Heart left ventricle (tissue), 16 donors: ENCODE data around the gene ZPBP. TPM values are rescaled to one million over a fixed set of nuclear protein-coding genes. Genes with fewer than 3 reads are reported as not detected.
A peak's percentile ranks its signal among the peaks of the same experiment; 100 is the strongest.

Experiments used
- ATAC-seq, 4 donors: fragments of 200-7000 bp; cut with Tn5 transposase; one replicate each; pipeline ENCODE4 v1.9.1; 2020 to 2022; ENCODE audit warnings: moderate library complexity in 4 of 4, mild to moderate bottlenecking in 3 of 4, moderate number of reproducible peaks in 1 of 4
- DNase-seq, 5 donors: peaks; one replicate each; pipeline ENCODE4 v3.0.0-alpha.2; 2020
- H3K27ac ChIP-seq, 12 donors: fragments of 200-600 bp; sonication (generic) in 4 of 12; one replicate each; pipeline versions ENCODE4 v1.5.0 to v1.8.0; 2016 to 2022; ENCODE audit warnings: mild to moderate bottlenecking in 2 of 12
- H3K27me3 ChIP-seq, 9 donors: fragments of 200-600 bp; sonication (generic) in 2 of 9; one replicate each; pipeline versions ENCODE4 v1.5.1 to v1.8.0; 2016 to 2022; ENCODE audit warnings: mild to moderate bottlenecking in 3 of 9
- H3K36me3 ChIP-seq, 9 donors: fragments of 200-600 bp; sonication (generic) in 2 of 9; one replicate each; pipeline versions ENCODE4 v1.5.0 to v1.8.0; 2018 to 2022; ENCODE audit warnings: mild to moderate bottlenecking in 2 of 9
- H3K4me1 ChIP-seq, 12 donors: fragments of 200-600 bp; sonication (generic) in 4 of 12; one replicate each; pipeline versions ENCODE4 v1.5.0 to v1.8.0; 2016 to 2022; ENCODE audit warnings: mild to moderate bottlenecking in 3 of 12
- H3K4me3 ChIP-seq, 12 donors: fragments of 200-600 bp; sonication (generic) in 4 of 12; one replicate each; pipeline versions ENCODE4 v1.5.0 to v1.8.0; 2017 to 2022; ENCODE audit warnings: mild to moderate bottlenecking in 9 of 12, moderate library complexity in 4 of 12
- H3K9me3 ChIP-seq, 12 donors: fragments of 200-600 bp; sonication (generic) in 4 of 12; one replicate each; pipeline versions ENCODE4 v1.5.0 to v1.8.0; 2016 to 2022; ENCODE audit warnings: mild to moderate bottlenecking in 1 of 12
- POLR2A ChIP-seq, 2 donors: fragments of 450-650 bp; IDR thresholded peaks; one replicate each; pipeline ENCODE4 v1.6.1; 2017; ENCODE audit warnings: antibody characterized with exemption in 2 of 2, mild to moderate bottlenecking in 2 of 2, moderate library complexity in 2 of 2
- WGBS, 4 donors: extraction: QIAGEN DNeasy Blood & Tissue Kit in 2 of 4; methylation state at CpG; one replicate each; pipeline versions ENCODE4 v1.1.5 to v1.1.7; 2013 to 2018; 5-methylcytosine and 5-hydroxymethylcytosine counted together
- intact Hi-C, 10 donors: fragments of 100-400 bp; cut with DNase I; formaldehyde crosslinking; loops; one replicate each; pipeline versions ENCODE4 v1.11.1 to v1.14.2; 2022
- polyA plus RNA-seq, 2 donors: library from polyadenylated mRNA; stranded (reverse); fragments of 200-250 nt; gene quantifications; one replicate each; pipeline ENCODE4 v1.2.3, GENCODE V29; 2013
- total RNA-seq, 9 donors: library from RNA; depleted of rRNA in 2 of 9; stranded (reverse); fragments of >200 nt in 2 of 9; fragmentation: NEBNext Ultra II Directional in 3 of 9; extraction: Animal tissue kit (Norgen Biotek cat#: 25700) in 3 of 9; gene quantifications; one replicate each; pipeline versions ENCODE4 v1.1.0 to v1.2.4, GENCODE V29; 2016 to 2023
- TF ChIP-seq, protein P1 (sequence below), 12 donors: fragments of 200-600 bp; sonication (generic) in 4 of 12; IDR thresholded peaks; one replicate each; pipeline versions ENCODE4 v1.5.0 to v1.8.0; 2018 to 2022; ENCODE audit warnings: antibody characterized with exemption in 12 of 12, mild to moderate bottlenecking in 5 of 12
- donor health status: ischemic (EF 13 %, LVEDD 7.1; RV severe dilation, severe dysfunction).
- donor health status: healthy with polysubstance abuse.
- donor health status: DM: no; HTN: yes; CAD: no.
- donor health status: DM: no; HTN: no; CAD: no.
- donor health status: ischemic (EF 25% LVEDD 6.9; RV normal size, moderate dysfunction).
- donor health status: ischemic (EF 25% LVEDD 5.7; RV mildly dilated, moderate dysfunction).
- donor health status: healthy.
- donor health status: DM: yes; HTN: yes; CAD: no.
- donor health status: ischemic (EF 35%, LVEDD 5.7; RV mildly dilated, moderate dysfunction).
- donor health status: nonischemic (EF 11% LVEDD 7.7; RV severe dilation, severe dysfunction).
- donor health status: DM: yes; HTN: yes; CAD: no.
- donor health status: PGD.
- donor health status: ischemic (EF 29% LVEDD 5.4; RV normal size, mild dysfunction).
- donor health status: nonischemic (EF 23%, LVEDD 6.1; RV moderate dilation, normal function).

ZPBP gene
- total and polyA plus RNA-seq, 11 donors, result not detected

DNA sequence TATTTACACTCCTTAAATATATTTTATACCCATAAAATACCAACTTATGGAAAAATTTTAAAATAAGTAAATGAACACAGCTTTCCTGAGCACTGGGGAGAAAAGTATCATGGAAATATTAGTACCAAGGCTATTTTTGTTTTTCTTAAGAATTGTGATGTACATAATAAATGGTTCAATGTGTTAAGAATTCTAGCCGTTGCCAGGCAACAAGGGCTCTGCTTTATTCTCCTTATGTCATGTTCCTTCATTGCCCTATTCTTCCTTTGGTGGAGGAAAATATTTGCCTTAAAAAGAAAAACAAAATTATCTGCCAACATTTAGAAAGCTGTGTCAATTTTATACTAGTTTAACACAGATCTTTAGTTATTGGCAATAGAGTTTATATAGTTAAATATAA is 2.6 kb upstream of the ZPBP start:
- intact Hi-C loops, result loop anchor here in 2 of 10 donors (10.0 kb wide), 2 partner anchors 579 to 1269 kb away; no protein-coding TSS in a partner anchor
- no peak for ATAC-seq

DNA sequence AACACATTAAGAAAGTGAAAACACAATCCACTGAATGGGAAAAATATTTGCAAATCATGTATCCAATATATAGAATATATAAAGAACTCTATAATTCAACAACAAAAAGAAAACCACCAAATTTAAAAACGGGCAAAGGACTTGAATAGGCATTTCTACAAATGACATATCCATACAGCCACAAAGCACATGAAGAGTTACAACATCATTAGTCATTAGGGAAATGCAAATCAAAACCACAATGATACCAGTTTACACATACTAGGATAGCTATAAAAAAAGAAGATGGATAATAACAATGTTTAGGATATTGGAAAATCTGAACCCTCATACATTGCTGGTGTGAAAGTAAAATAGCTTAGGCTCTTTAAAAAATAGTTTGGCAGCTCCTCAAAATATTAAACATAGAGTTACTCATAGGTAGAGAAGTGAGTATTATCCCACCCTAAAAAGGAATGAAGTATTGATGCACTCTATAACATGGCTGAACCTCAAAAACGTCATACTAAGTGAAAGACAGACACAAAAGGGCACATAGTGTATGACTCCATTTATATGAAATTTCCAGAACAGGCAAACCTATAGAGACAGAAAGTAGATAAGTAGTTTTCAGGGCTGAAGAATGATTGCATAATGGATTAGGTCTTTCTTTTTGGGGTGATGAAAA is 4.5 kb downstream of the ZPBP start:
- WGBS, 4 donors, result 0 to 2% (median 0%) methylated on average over 2 of the region's 2 CpGs
- Histone ChIP-seq H3K27me3 (peaks cover 0 to 11% (median 0%) of the 10 kb centered on the region in 9 donors), H3K36me3 (no peaks in the 10 kb centered on the region), H3K9me3 (peaks cover 0 to 10% (median 0%) of the 10 kb centered on the region in 12 donors), H3K4me1 (peaks cover 0 to 8% (median 0%) of the 10 kb centered on the region in 12 donors), H3K27ac (no peak overlapping the region), H3K4me3 (no peak overlapping the region)
- intact Hi-C loops, result no loop called here
- DNase-seq (no peak), ATAC-seq (no peak)
- no peak for TF ChIP-seq POLR2A (IDR thresholded peaks at IDR 0.05)
- TF ChIP-seq, protein P1, sequence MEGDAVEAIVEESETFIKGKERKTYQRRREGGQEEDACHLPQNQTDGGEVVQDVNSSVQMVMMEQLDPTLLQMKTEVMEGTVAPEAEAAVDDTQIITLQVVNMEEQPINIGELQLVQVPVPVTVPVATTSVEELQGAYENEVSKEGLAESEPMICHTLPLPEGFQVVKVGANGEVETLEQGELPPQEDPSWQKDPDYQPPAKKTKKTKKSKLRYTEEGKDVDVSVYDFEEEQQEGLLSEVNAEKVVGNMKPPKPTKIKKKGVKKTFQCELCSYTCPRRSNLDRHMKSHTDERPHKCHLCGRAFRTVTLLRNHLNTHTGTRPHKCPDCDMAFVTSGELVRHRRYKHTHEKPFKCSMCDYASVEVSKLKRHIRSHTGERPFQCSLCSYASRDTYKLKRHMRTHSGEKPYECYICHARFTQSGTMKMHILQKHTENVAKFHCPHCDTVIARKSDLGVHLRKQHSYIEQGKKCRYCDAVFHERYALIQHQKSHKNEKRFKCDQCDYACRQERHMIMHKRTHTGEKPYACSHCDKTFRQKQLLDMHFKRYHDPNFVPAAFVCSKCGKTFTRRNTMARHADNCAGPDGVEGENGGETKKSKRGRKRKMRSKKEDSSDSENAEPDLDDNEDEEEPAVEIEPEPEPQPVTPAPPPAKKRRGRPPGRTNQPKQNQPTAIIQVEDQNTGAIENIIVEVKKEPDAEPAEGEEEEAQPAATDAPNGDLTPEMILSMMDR (IDR thresholded peaks at IDR 0.05), result no peak

More for the DNA sequence above, 2.6 kb upstream of the ZPBP start:
- no peak overlapping the region for H3K27ac ChIP-seq
- H3K36me3 ChIP-seq, result no peaks in the 10 kb centered on the region
- H3K27me3 ChIP-seq, result peaks cover 0 to 35% (median 3%) of the 10 kb centered on the region in 9 donors
- TF ChIP-seq POLR2A (IDR thresholded peaks at IDR 0.05), result no peak
- TF ChIP-seq, protein P1 (IDR thresholded peaks at IDR 0.05), result no peak
- WGBS, 4 donors, result 79 to 92% (median 91%) methylated on average over 1 of the region's 1 CpG
- H3K4me1 ChIP-seq, result peaks cover 0 to 6% (median 0%) of the 10 kb centered on the region in 12 donors
- no peak for DNase-seq
- no peak overlapping the region for H3K4me3 ChIP-seq
- no peaks in the 10 kb centered on the region for H3K9me3 ChIP-seq

DNA sequence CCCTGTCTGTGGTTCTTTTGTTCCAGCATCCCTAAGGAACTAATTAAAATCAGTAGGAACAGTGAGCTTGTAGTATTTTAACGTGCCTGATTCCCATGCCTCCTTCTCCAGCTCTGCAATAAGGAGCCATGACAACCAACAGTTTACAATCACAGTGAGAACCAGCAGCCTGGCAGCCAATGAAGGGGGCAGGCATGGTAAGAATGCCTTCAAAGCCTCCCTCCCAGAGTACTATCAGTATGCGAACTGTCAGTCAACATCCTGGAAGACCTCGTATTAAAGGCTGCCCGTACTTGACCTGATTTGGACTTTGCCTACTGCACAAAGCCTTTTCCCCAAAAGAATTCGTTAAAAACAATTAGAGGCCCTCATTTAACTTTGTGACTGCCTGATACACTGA is 7.7 kb downstream of the ZPBP start:
- Histone ChIP-seq H3K27me3 (no peaks in the 10 kb centered on the region), H3K27ac (no peak overlapping the region), H3K4me1 (peaks cover 0 to 3% (median 0%) of the 10 kb centered on the region in 12 donors), H3K4me3 (no peak overlapping the region), H3K36me3 (no peaks in the 10 kb centered on the region), H3K9me3 (peaks cover 0 to 10% (median 0%) of the 10 kb centered on the region in 12 donors)
- intact Hi-C loops, result no loop called here
- DNase-seq (peak in 3 of 5 donors; percentile 19 to 58 (median 42)), ATAC-seq (peak; percentile 62 to 95 (median 94))
- WGBS, 4 donors, result 20 to 52% (median 29%) methylated on average over 5 of the region's 5 CpGs
- TF ChIP-seq, protein P1 (IDR thresholded peaks at IDR 0.05), result no peak
- no peak for TF ChIP-seq POLR2A (IDR thresholded peaks at IDR 0.05)

DNA sequence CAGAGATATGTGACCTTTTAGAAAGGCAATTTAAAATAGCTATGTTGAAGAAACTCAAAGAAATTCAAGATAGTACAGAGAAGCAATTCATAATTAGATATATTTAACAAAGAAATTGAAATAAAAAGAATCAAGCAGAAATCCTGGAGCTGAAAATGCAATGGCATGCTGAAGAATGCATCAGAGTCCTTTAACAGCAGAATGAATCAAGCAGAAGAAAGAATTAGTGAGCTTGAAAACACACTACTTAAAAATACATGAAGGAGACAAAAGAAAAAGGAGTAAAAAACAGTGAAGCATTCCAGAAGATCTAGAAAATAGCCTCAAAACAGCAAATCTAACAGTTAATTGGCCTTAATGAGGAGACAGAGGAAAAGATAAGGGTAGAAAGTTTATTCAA is 20.0 kb downstream of the ZPBP start:
- H3K4me3 ChIP-seq, result no peak overlapping the region
- DNase-seq (no peak), ATAC-seq (no peak)
- H3K9me3 ChIP-seq, result peaks cover 0 to 36% (median 16%) of the 10 kb centered on the region in 12 donors
- no peak for TF ChIP-seq POLR2A (IDR thresholded peaks at IDR 0.05)
- TF ChIP-seq, protein P1 (IDR thresholded peaks at IDR 0.05), result no peak
- no peak overlapping the region for H3K27ac ChIP-seq
- peaks cover 0 to 14% (median 8%) of the 10 kb centered on the region in 12 donors for H3K4me1 ChIP-seq
- intact Hi-C loops, result no loop called here
- no peaks in the 10 kb centered on the region for H3K36me3 ChIP-seq
- no peaks in the 10 kb centered on the region for H3K27me3 ChIP-seq
